Mesenchymal stem cell (in vitro differentiated cells and primary cell): ENCODE data around the gene KRTAP10-11.

ENCODE experiments used
- DNase-seq: peaks from one replicate; pipeline ENCODE4 v3.0.0-alpha.2; 2013
- H2AFZ ChIP-seq: one replicate; pipeline ENCODE4 v1.6.1; 2013; ENCODE audit warnings: low read depth, mild to moderate bottlenecking, control low read depth, inconsistent platforms, low read length, moderate library complexity
- H2AK5ac ChIP-seq: 2 replicates; pipeline ENCODE4 v1.6.1; 2013; ENCODE audit warnings: low read length, moderate library complexity, mild to moderate bottlenecking, inconsistent platforms; ENCODE audit not compliant: severe bottlenecking
- H2BK120ac ChIP-seq: one replicate; pipeline ENCODE4 v1.6.1; 2013; ENCODE audit warnings: low read depth, mild to moderate bottlenecking, inconsistent platforms, low read length, moderate library complexity
- H2BK12ac ChIP-seq, 2 experiments: one replicate each; pipeline ENCODE4 v1.6.1; 2013; ENCODE audit warnings: inconsistent platforms in 2 of 2, low read length in 2 of 2, mild to moderate bottlenecking in 2 of 2, moderate library complexity in 2 of 2, control low read depth in 1 of 2
- H2BK15ac ChIP-seq: one replicate; pipeline ENCODE4 v1.6.1; 2013; ENCODE audit warnings: mild to moderate bottlenecking, low read depth, inconsistent platforms; ENCODE audit not compliant: poor library complexity, severe bottlenecking
- H2BK5ac ChIP-seq: 2 replicates; pipeline ENCODE4 v1.6.1; 2013; ENCODE audit warnings: low read depth, mild to moderate bottlenecking, low read length, control low read depth, inconsistent platforms; ENCODE audit not compliant: poor library complexity, severe bottlenecking
- H3K14ac ChIP-seq, 2 experiments: one replicate each; pipeline ENCODE4 v1.6.1; 2013; ENCODE audit warnings: inconsistent platforms in 2 of 2, low read length in 2 of 2, control low read depth in 1 of 2, mild to moderate bottlenecking in 1 of 2, moderate library complexity in 1 of 2
- H3K18ac ChIP-seq, 2 experiments: one replicate each; pipeline ENCODE4 v1.6.1; 2013; ENCODE audit warnings: inconsistent platforms in 2 of 2, low read length in 2 of 2, control low read depth in 1 of 2, low read depth in 1 of 2, mild to moderate bottlenecking in 1 of 2
- H3K23ac ChIP-seq, 2 experiments: one replicate each; pipeline ENCODE4 v1.6.1; 2013; ENCODE audit warnings: inconsistent platforms in 2 of 2, low read length in 2 of 2, mild to moderate bottlenecking in 2 of 2, moderate library complexity in 2 of 2, control low read depth in 1 of 2
- H3K27ac ChIP-seq: 2 replicates; pipeline ENCODE4 v1.5.1; 2013; ENCODE audit warnings: mild to moderate bottlenecking, moderate library complexity, low read length, control low read depth, inconsistent platforms; ENCODE audit not compliant: poor library complexity, severe bottlenecking
- H3K27me3 ChIP-seq, 2 experiments: 2 replicates each; pipeline versions ENCODE4 v1.6.1 to v1.7.0; 2013; ENCODE audit warnings: low read length in 2 of 2, mild to moderate bottlenecking in 2 of 2, moderate library complexity in 2 of 2, control low read depth in 1 of 2, inconsistent platforms in 1 of 2; ENCODE audit not compliant: control insufficient read depth in 1 of 2, insufficient read depth in 1 of 2
- H3K36me3 ChIP-seq, 2 experiments: 2 replicates each; pipeline versions ENCODE4 v1.6.1 to v1.7.0; 2013; ENCODE audit warnings: low read length in 2 of 2, control low read depth in 1 of 2, inconsistent platforms in 1 of 2, low read depth in 1 of 2, mild to moderate bottlenecking in 1 of 2; ENCODE audit not compliant: insufficient read depth in 2 of 2, control insufficient read depth in 1 of 2
- H3K4ac ChIP-seq, 2 experiments: one replicate each; pipeline ENCODE4 v1.6.1; 2013; ENCODE audit warnings: inconsistent platforms in 2 of 2, low read length in 2 of 2, mild to moderate bottlenecking in 2 of 2, moderate library complexity in 2 of 2, control low read depth in 1 of 2, low read depth in 1 of 2
- H3K4me1 ChIP-seq: 2 replicates; pipeline ENCODE4 v1.6.1; 2013; ENCODE audit warnings: low read depth, low read length, control low read depth; ENCODE audit not compliant: control insufficient read depth, insufficient read depth
- H3K4me2 ChIP-seq: 2 replicates; pipeline ENCODE4 v1.6.1; 2013; ENCODE audit warnings: low read length, mild to moderate bottlenecking, inconsistent platforms; ENCODE audit not compliant: poor library complexity, severe bottlenecking
- H3K4me3 ChIP-seq, 2 experiments: 2 replicates each; pipeline versions ENCODE4 v1.5.1 to v1.7.0; 2013; ENCODE audit warnings: low read length in 2 of 2, mild to moderate bottlenecking in 2 of 2, control low read depth in 1 of 2, low read depth in 1 of 2; ENCODE audit not compliant: insufficient read depth in 1 of 2
- H3K79me1 ChIP-seq: replicated peaks from 2 replicates; pipeline ENCODE4 v1.6.1; 2013; ENCODE audit warnings: mild to moderate bottlenecking, control low read depth, low read length, inconsistent platforms; ENCODE audit not compliant: poor library complexity, severe bottlenecking
- H3K9ac ChIP-seq: 2 replicates; pipeline ENCODE4 v1.7.0; 2013; ENCODE audit warnings: mild to moderate bottlenecking, low read length, moderate library complexity
- H3K9me3 ChIP-seq: 2 replicates; pipeline ENCODE4 v1.7.0; 2013; ENCODE audit warnings: mild to moderate bottlenecking, low read length; ENCODE audit not compliant: control insufficient read depth
- H4K8ac ChIP-seq: one replicate; pipeline ENCODE4 v1.6.1; 2013; ENCODE audit warnings: inconsistent platforms, mild to moderate bottlenecking, low read length, moderate library complexity
- H4K91ac ChIP-seq: one replicate; pipeline ENCODE4 v1.6.1; 2013; ENCODE audit warnings: mild to moderate bottlenecking, low read length, inconsistent platforms
- WGBS: methylation state at CpG from one replicate; pipeline ENCODE4 v1.1.7; 2013; ENCODE audit warnings: mixed read lengths; 5-methylcytosine and 5-hydroxymethylcytosine counted together

Gene KRTAP10-11

DNA sequence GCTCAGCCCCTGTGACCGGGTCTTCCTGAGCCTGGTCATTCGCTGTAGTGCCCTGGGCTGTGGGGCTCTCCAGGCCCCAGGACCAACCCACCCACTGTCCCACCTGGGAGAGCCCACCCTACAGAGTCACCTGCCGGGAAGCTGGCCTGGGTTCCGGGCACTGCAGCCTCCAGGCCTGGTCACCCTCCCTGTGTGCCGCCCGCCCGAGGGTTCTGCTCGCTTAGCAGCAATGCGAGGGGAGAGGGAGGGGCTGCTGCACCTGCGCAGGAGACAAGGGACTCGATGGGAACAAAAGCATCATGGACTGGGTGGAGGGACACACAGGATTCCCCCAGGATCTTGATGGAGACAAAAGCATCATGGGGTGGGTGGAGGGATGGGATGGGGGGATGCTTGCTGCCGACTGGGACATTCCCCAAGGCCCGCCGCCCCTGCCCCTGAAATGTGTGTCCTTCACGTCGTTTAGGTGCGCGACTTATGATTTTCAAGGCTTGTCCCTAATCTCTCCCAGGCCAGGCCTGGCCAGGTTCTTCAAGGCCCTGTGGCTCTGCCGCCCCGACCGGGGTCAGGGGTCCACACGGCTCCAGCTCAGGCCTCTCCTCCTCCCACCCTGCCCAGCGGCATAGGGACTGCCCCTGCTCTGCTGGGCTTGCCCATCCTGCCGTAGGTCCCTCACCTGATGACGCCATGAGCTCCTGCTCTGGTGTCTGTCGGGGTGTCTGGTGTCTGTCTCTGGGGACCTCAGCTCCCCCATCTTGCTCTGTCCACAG is 32.6 kb upstream of the KRTAP10-11 start:
- Histone ChIP-seq H2BK5ac (no peak overlapping the region), H3K23ac (no peak overlapping the region), H3K14ac (no peak overlapping the region), H2BK120ac (no peak overlapping the region), H3K4ac (no peak overlapping the region), H4K91ac (no peak overlapping the region), H3K27me3 (no peaks in the 10 kb centered on the region), H3K27ac (no peak overlapping the region), H4K8ac (no peak overlapping the region), H2BK12ac (no peak overlapping the region), H2AK5ac (no peak overlapping the region), H3K4me1 (no peaks in the 10 kb centered on the region), H2AFZ (no peak overlapping the region), H3K9ac (no peak overlapping the region), H2BK15ac (no peak overlapping the region), H3K9me3 (peaks cover 19% of the 10 kb centered on the region), H3K4me3 (peak overlapping the region in 1 of 2 experiments; percentile 25), H3K36me3 (no peaks in the 10 kb centered on the region), H3K4me2 (no peak overlapping the region), H3K18ac (no peak overlapping the region), H3K79me1 (no peaks in the 10 kb centered on the region)
- no peak for DNase-seq
- whole genome bisulfite sequencing, result 91% methylated on average over 25 of the region's 26 CpGs

DNA sequence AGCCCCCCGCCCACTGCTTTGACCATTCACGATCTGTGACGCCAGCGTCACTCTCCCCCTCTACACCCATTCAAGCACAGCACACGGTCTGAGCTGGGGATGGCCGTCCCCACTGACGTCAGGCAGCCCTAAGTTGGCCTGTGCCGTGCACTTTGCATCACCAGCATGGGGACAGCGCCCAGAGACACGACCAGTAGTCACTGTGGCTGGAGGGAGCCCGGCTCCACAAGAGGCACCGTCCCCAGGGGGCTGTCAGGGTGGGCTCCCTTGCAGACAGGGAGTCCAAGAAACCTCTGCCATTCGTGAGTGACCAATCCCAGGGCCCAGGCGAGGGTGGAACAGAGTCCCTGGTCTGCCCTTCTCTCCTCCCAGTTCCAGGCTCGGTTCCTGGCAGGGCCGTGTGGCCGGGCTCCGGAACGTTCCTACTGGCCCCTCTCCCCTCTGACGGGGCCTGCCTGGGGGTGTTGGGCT is 32.0 kb upstream of the KRTAP10-11 start:
- H3K4me2 ChIP-seq, result no peak overlapping the region
- H3K4ac ChIP-seq, result no peak overlapping the region
- DNase-seq, result no peak
- H3K18ac ChIP-seq, result no peak overlapping the region
- no peak overlapping the region for H2AFZ ChIP-seq
- H3K36me3 ChIP-seq, result no peaks in the 10 kb centered on the region
- H2AK5ac ChIP-seq, result no peak overlapping the region
- H3K4me1 ChIP-seq, result no peaks in the 10 kb centered on the region
- no peak overlapping the region for H3K14ac ChIP-seq
- no peak overlapping the region for H3K4me3 ChIP-seq
- WGBS, result 81% methylated on average over 20 of the region's 20 CpGs
- no peak overlapping the region for H3K27ac ChIP-seq
- H2BK5ac ChIP-seq, result no peak overlapping the region
- peaks cover 17% of the 10 kb centered on the region for H3K9me3 ChIP-seq
- no peak overlapping the region for H2BK12ac ChIP-seq
- H4K8ac ChIP-seq, result no peak overlapping the region
- H2BK15ac ChIP-seq, result no peak overlapping the region
- no peak overlapping the region for H3K23ac ChIP-seq
- no peak overlapping the region for H3K9ac ChIP-seq
- no peak overlapping the region for H4K91ac ChIP-seq
- no peak overlapping the region for H2BK120ac ChIP-seq
- no peaks in the 10 kb centered on the region for H3K27me3 ChIP-seq
- no peaks in the 10 kb centered on the region for H3K79me1 ChIP-seq

DNA sequence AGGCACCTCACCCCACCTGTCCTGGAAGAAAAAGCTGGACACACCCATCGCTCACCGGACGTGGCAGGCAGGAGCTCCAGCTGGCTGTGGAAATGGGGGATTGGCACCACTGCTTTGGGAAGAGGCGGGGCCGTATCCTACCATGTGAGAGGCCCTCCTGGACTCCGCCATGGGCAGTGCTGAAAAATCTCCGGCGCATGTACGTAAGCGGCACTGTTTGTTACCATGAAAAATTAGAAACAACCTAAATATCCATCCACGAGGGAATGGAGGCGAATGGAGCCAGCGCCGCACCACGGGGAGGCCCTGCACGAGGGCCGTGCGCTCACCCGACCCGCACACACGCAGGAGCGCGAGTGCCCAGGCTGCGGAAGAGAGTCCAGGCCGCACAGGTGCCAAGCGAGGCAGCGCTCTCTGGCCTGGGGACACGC is 31.2 kb upstream of the KRTAP10-11 start:
- no peak overlapping the region for H2AK5ac ChIP-seq
- no peak overlapping the region for H2BK12ac ChIP-seq
- H3K4me2 ChIP-seq, result no peak overlapping the region
- H3K4me1 ChIP-seq, result no peaks in the 10 kb centered on the region
- no peak overlapping the region for H4K8ac ChIP-seq
- H3K9ac ChIP-seq, result no peak overlapping the region
- no peak overlapping the region for H3K4me3 ChIP-seq
- peaks cover 17% of the 10 kb centered on the region for H3K9me3 ChIP-seq
- no peak for DNase-seq
- no peaks in the 10 kb centered on the region for H3K36me3 ChIP-seq
- no peak overlapping the region for H3K4ac ChIP-seq
- H3K14ac ChIP-seq, result no peak overlapping the region
- WGBS, result 95% methylated on average over 28 of the region's 28 CpGs
- no peak overlapping the region for H4K91ac ChIP-seq
- H2AFZ ChIP-seq, result no peak overlapping the region
- no peak overlapping the region for H3K23ac ChIP-seq
- H2BK15ac ChIP-seq, result no peak overlapping the region
- H3K18ac ChIP-seq, result no peak overlapping the region
- no peak overlapping the region for H2BK5ac ChIP-seq
- H3K27ac ChIP-seq, result no peak overlapping the region
- H2BK120ac ChIP-seq, result no peak overlapping the region
- no peaks in the 10 kb centered on the region for H3K79me1 ChIP-seq
- no peaks in the 10 kb centered on the region for H3K27me3 ChIP-seq

DNA sequence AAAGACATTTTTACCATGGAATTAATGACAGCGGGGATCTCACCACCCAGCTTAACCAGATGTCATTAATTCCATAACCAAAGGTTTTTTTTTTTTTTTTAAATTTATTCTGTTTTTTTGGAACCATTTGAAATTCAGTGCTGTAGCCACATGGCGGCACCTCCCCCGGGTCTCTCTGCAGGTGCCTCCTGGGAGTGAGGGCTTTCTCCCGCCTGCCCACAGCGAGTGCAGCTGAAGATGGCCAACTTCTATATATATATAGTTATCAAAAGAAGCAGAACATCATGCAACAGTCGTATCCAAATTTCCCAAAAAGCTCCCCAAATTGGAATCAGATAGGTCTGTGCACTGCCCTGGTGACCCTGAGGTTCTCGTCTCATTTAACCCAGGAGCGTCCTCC is 30.7 kb upstream of the KRTAP10-11 start:
- Histone ChIP-seq H3K18ac (no peak overlapping the region), H3K9ac (no peak overlapping the region), H3K14ac (no peak overlapping the region), H4K8ac (no peak overlapping the region), H3K9me3 (peaks cover 22% of the 10 kb centered on the region), H2BK15ac (no peak overlapping the region), H2BK12ac (no peak overlapping the region), H3K27ac (no peak overlapping the region), H3K36me3 (no peaks in the 10 kb centered on the region), H3K23ac (no peak overlapping the region), H3K79me1 (no peaks in the 10 kb centered on the region), H3K27me3 (no peaks in the 10 kb centered on the region), H2AFZ (no peak overlapping the region), H2AK5ac (no peak overlapping the region), H2BK5ac (no peak overlapping the region), H3K4ac (no peak overlapping the region), H3K4me2 (no peak overlapping the region), H3K4me1 (no peaks in the 10 kb centered on the region), H3K4me3 (no peak overlapping the region), H4K91ac (no peak overlapping the region), H2BK120ac (no peak overlapping the region)
- no peak for DNase-seq
- WGBS, result 80% methylated on average over 7 of the region's 8 CpGs
